ENCODE results near the gene ARSJ. TPM values are rescaled to one million over a fixed set of nuclear protein-coding genes. Genes with fewer than 3 reads are reported as not detected.

The ARSJ gene
- total RNA-seq, 4 donors from 2014 or later, result 7.0 to 37.9 (median 9.8) TPM

- H3K4me1 ChIP-seq, result no peaks in the 10 kb centered on the region
- peak overlapping the region; percentile 81 to 89 for H3K27ac ChIP-seq
- intact Hi-C loops (cut with DNase I; ENCODE audit: low total_unique reads), result no loop called here
- H3K9me3 ChIP-seq, result no peaks in the 10 kb centered on the region
- TF ChIP-seq CTCF (IDR thresholded peaks at IDR 0.05) (no peak), POLR2A (IDR thresholded peaks at IDR 0.05) (no peak)
- no peaks in the 10 kb centered on the region for H3K36me3 ChIP-seq
- DNase-seq, result no peak
- H3K27me3 ChIP-seq, result no peaks in the 10 kb centered on the region
- peak overlapping the region in 1 of 2 donors; percentile 1 for H3K4me3 ChIP-seq
Observed at GRCh38 chr4:113977526-113977855, 2.0 kb downstream of the ARSJ start.

GRCh38 chr4:113976741-113977525 lies 2.5 kb downstream of the ARSJ start:
- intact Hi-C loops (cut with DNase I; ENCODE audit: low total_unique reads), result no loop called here
- Histone ChIP-seq H3K36me3 (no peaks in the 10 kb centered on the region), H3K27ac (peak overlapping the region; percentile 81 to 89), H3K4me1 (no peaks in the 10 kb centered on the region), H3K9me3 (no peaks in the 10 kb centered on the region), H3K4me3 (peak overlapping the region in 1 of 2 donors; percentile 10), H3K27me3 (no peaks in the 10 kb centered on the region)
- TF ChIP-seq CTCF (IDR thresholded peaks at IDR 0.05), result no peak
- TF ChIP-seq POLR2A (IDR thresholded peaks at IDR 0.05), result no peak
- no peak for DNase-seq

- Histone ChIP-seq H3K9me3 (no peaks in the 10 kb centered on the region), H3K4me3 (no peak overlapping the region), H3K4me1 (no peaks in the 10 kb centered on the region), H3K27ac (no peak overlapping the region), H3K27me3 (no peaks in the 10 kb centered on the region), H3K36me3 (no peaks in the 10 kb centered on the region)
- intact Hi-C loops (cut with DNase I; ENCODE audit: low total_unique reads), result no loop called here
- TF ChIP-seq POLR2A (IDR thresholded peaks at IDR 0.05) (no peak), CTCF (IDR thresholded peaks at IDR 0.05) (no peak)
- no peak for DNase-seq
Observed at GRCh38 chr4:113975578-113975977, 3.9 kb downstream of the ARSJ start.

- no peaks in the 10 kb centered on the region for H3K36me3 ChIP-seq
- H3K9me3 ChIP-seq, result no peaks in the 10 kb centered on the region
- no peak for DNase-seq
- H3K27ac ChIP-seq, result no peak overlapping the region
- H3K4me3 ChIP-seq, result no peak overlapping the region
- H3K4me1 ChIP-seq, result no peaks in the 10 kb centered on the region
- intact Hi-C loops (cut with DNase I; ENCODE audit: low total_unique reads), result no loop called here
- H3K27me3 ChIP-seq, result no peaks in the 10 kb centered on the region
- TF ChIP-seq CTCF (IDR thresholded peaks at IDR 0.05) (no peak), POLR2A (IDR thresholded peaks at IDR 0.05) (no peak)
Observed at GRCh38 chr4:113974467-113974866, 5.0 kb downstream of the ARSJ start.

GRCh38 chr4:113973345-113973744 lies 6.1 kb downstream of the ARSJ start:
- no peaks in the 10 kb centered on the region for H3K9me3 ChIP-seq
- intact Hi-C loops (cut with DNase I; ENCODE audit: low total_unique reads), result no loop called here
- no peak overlapping the region for H3K4me3 ChIP-seq
- H3K36me3 ChIP-seq, result no peaks in the 10 kb centered on the region
- H3K27me3 ChIP-seq, result no peaks in the 10 kb centered on the region
- H3K4me1 ChIP-seq, result no peaks in the 10 kb centered on the region
- no peak for TF ChIP-seq CTCF (IDR thresholded peaks at IDR 0.05)
- no peak for TF ChIP-seq POLR2A (IDR thresholded peaks at IDR 0.05)
- no peak overlapping the region for H3K27ac ChIP-seq
- no peak for DNase-seq

All from uterus (tissue), 4 donors.